ENCODE data around the gene CDKAL1. TPM values are rescaled to one million over a fixed set of nuclear protein-coding genes. Genes with fewer than 3 reads are reported as not detected.
"Not testable (repeated sequence)": the region's sequence is repeated elsewhere in the genome, so short reads cannot be mapped to it uniquely, and the experiment has no call there.

The CDKAL1 gene
- total and polyA plus RNA-seq, 4 donors, result 3.0 to 21.7 (median 9.4) TPM

DNA sequence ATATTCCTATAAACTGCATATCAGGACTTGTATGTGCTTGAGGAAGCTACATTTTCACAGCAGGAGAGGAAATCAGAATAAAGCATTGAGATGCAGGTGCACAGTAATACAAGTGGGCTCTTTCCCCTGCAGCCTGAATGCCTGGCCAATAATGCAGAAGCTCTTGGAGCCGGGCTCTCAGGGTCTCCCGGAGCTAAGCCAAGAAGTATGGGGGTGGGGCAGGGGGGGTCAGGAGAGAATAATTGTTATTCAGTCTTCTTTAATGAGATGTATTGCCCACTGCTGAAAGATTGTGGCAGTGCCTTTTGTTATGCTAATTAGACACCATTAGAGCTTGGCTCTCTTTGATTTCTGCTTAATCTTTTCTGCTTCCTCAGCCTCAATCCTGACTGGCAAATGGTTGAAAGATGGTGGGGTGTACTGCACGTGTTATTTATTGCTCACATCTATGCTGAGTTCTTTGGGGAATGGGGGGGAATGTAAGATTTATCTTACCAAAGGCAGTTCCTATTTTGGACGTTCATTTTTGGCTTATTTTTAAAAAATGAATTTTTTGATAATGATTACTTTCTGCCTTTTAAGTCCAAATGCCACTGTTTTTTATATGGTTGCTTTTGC lies 651.7 kb downstream of the CDKAL1 start:
- no peak for ATAC-seq (ENCODE audit: low FRiP score)
- 45 to 49% methylated on average over 4 of the region's 4 CpGs for WGBS, 2 donors
- no peak for DNase-seq
- H3K4me3 ChIP-seq (ENCODE audit: low read length in 2 of 2), result no peak overlapping the region
- peaks cover 3 to 6% of the 10 kb centered on the region in 2 donors for H3K4me1 ChIP-seq (ENCODE audit: control insufficient read depth in 1 of 2, insufficient read depth in 2 of 2, low read length in 2 of 2)
- peaks cover under 1% of the 10 kb centered on the region for H3K9me3 ChIP-seq (ENCODE audit: control insufficient read depth, low read length)
- no peaks in the 10 kb centered on the region for H3K36me3 ChIP-seq (ENCODE audit: control insufficient read depth in 1 of 2, insufficient read depth in 2 of 2, low read length in 1 of 2)
- no peak overlapping the region for H3K27ac ChIP-seq (ENCODE audit: low read depth in 1 of 2, low read length in 2 of 2)
- H3K27me3 ChIP-seq (ENCODE audit: control insufficient read depth in 1 of 2, insufficient read depth in 2 of 2, low read length in 1 of 2), result no peaks in the 10 kb centered on the region
- intact Hi-C loops (cut with DNase I), result loop anchor here in 1 of 2 donors (5.0 kb wide), 1 partner anchor 774 kb away; no protein-coding TSS in a partner anchor

- no peak for ATAC-seq (ENCODE audit: low FRiP score)
- no peaks in the 10 kb centered on the region for H3K9me3 ChIP-seq (ENCODE audit: control insufficient read depth, low read length)
- intact Hi-C loops (cut with DNase I), result loop anchor here in 1 of 2 donors (5.0 kb wide), 1 partner anchor 774 kb away; no protein-coding TSS in a partner anchor
Measured at GRCh38 chr6:21186479-21187055, 652.3 kb downstream of the CDKAL1 start.

GRCh38 chr6:21187485-21187884 lies 653.2 kb downstream of the CDKAL1 start:
- DNase-seq (no peak), ATAC-seq (ENCODE audit: low FRiP score) (no peak)
- Histone ChIP-seq H3K27me3 (ENCODE audit: control insufficient read depth in 1 of 2, insufficient read depth in 2 of 2, low read length in 1 of 2) (no peaks in the 10 kb centered on the region), H3K4me1 (ENCODE audit: control insufficient read depth in 1 of 2, insufficient read depth in 2 of 2, low read length in 2 of 2) (peaks cover 3 to 6% of the 10 kb centered on the region in 2 donors), H3K9me3 (ENCODE audit: control insufficient read depth, low read length) (no peaks in the 10 kb centered on the region), H3K27ac (ENCODE audit: low read depth in 1 of 2, low read length in 2 of 2) (no peak overlapping the region), H3K36me3 (ENCODE audit: control insufficient read depth in 1 of 2, insufficient read depth in 2 of 2, low read length in 1 of 2) (no peaks in the 10 kb centered on the region), H3K4me3 (ENCODE audit: low read length in 2 of 2) (no peak overlapping the region)
- intact Hi-C loops (cut with DNase I), result loop anchor here in 1 of 2 donors (5.0 kb wide), 1 partner anchor 775 kb away; no protein-coding TSS in a partner anchor
- WGBS, 2 donors, result 40 to 49% methylated on average over 2 of the region's 2 CpGs

More at GRCh38 chr6:21186479-21187055, 652.3 kb downstream of the CDKAL1 start:
- whole genome bisulfite sequencing, 2 donors, result 22 to 27% methylated on average over 2 of the region's 2 CpGs
- Histone ChIP-seq H3K4me3 (ENCODE audit: low read length in 2 of 2) (no peak overlapping the region), H3K4me1 (ENCODE audit: control insufficient read depth in 1 of 2, insufficient read depth in 2 of 2, low read length in 2 of 2) (peaks cover 3 to 6% of the 10 kb centered on the region in 2 donors), H3K36me3 (ENCODE audit: control insufficient read depth in 1 of 2, insufficient read depth in 2 of 2, low read length in 1 of 2) (no peaks in the 10 kb centered on the region), H3K27ac (ENCODE audit: low read depth in 1 of 2, low read length in 2 of 2) (no peak overlapping the region), H3K27me3 (ENCODE audit: control insufficient read depth in 1 of 2, insufficient read depth in 2 of 2, low read length in 1 of 2) (no peaks in the 10 kb centered on the region)
- DNase-seq, result no peak

DNA sequence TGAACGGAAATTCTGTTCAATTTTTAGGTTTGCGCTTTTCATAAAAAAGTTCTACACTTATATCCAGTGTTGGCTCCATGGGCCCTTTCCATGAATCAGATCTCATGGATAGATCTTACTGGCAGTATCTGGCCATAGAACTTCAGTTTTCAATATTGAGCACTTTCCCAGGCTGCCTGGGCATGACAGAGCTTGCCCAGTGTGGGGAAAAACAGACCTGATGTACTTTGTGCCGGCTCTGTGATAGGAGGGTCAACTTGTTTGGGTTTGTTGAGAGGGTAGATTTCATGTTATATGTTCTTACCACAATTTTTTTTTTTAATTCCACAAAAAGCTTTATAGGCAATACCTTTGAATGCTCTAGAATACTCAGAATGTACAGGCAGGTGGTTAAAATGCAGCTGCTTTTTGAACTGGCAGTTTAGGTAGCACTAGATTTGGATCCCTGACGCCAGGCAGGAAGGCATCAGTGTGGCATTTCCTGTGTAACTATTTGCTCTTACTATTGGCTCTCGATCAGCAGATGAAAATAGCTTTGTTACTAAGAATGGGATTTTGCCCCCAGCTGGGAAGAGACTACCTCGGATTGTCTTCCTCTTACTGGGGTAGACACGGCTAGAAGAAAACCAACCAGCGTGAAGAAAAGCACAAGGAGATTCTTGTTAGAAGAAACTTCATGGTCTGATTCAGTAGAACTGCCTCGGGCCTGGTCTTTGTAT lies 654.4 kb downstream of the CDKAL1 start:
- Histone ChIP-seq H3K36me3 (ENCODE audit: control insufficient read depth in 1 of 2, insufficient read depth in 2 of 2, low read length in 1 of 2) (no peaks in the 10 kb centered on the region), H3K27me3 (ENCODE audit: control insufficient read depth in 1 of 2, insufficient read depth in 2 of 2, low read length in 1 of 2) (no peaks in the 10 kb centered on the region), H3K9me3 (ENCODE audit: control insufficient read depth, low read length) (no peaks in the 10 kb centered on the region), H3K27ac (ENCODE audit: low read depth in 1 of 2, low read length in 2 of 2) (peak overlapping the region in 1 of 2 donors; percentile 25), H3K4me1 (ENCODE audit: control insufficient read depth in 1 of 2, insufficient read depth in 2 of 2, low read length in 2 of 2) (peaks cover 3 to 6% of the 10 kb centered on the region in 2 donors), H3K4me3 (ENCODE audit: low read length in 2 of 2) (no peak overlapping the region)
- ATAC-seq (ENCODE audit: low FRiP score) (no peak), DNase-seq (no peak)
- intact Hi-C loops (cut with DNase I), result loop anchor here in 1 of 2 donors (5.0 kb wide), 1 partner anchor 776 kb away; no protein-coding TSS in a partner anchor
- 36 to 38% methylated on average over 9 of the region's 9 CpGs for WGBS, 2 donors

- no peak overlapping the region for H3K27ac ChIP-seq (ENCODE audit: low read depth in 1 of 2, low read length in 2 of 2)
- H3K4me1 ChIP-seq (ENCODE audit: control insufficient read depth in 1 of 2, insufficient read depth in 2 of 2, low read length in 2 of 2), result peaks cover 3 to 6% of the 10 kb centered on the region in 2 donors
- H3K9me3 ChIP-seq (ENCODE audit: control insufficient read depth, low read length), result no peaks in the 10 kb centered on the region
- intact Hi-C loops (cut with DNase I), result loop anchor here in 1 of 2 donors (5.0 kb wide), 1 partner anchor 777 kb away; no protein-coding TSS in a partner anchor
- H3K36me3 ChIP-seq (ENCODE audit: control insufficient read depth in 1 of 2, insufficient read depth in 2 of 2, low read length in 1 of 2), result no peaks in the 10 kb centered on the region
- WGBS, 2 donors, result 75 to 91% methylated on average over 4 of the region's 4 CpGs
- no peaks in the 10 kb centered on the region for H3K27me3 ChIP-seq (ENCODE audit: control insufficient read depth in 1 of 2, insufficient read depth in 2 of 2, low read length in 1 of 2)
- DNase-seq (no peak), ATAC-seq (ENCODE audit: low FRiP score) (no peak)
- no peak overlapping the region for H3K4me3 ChIP-seq (ENCODE audit: low read length in 2 of 2)
Measured at GRCh38 chr6:21189759-21190158, 655.5 kb downstream of the CDKAL1 start.

DNA sequence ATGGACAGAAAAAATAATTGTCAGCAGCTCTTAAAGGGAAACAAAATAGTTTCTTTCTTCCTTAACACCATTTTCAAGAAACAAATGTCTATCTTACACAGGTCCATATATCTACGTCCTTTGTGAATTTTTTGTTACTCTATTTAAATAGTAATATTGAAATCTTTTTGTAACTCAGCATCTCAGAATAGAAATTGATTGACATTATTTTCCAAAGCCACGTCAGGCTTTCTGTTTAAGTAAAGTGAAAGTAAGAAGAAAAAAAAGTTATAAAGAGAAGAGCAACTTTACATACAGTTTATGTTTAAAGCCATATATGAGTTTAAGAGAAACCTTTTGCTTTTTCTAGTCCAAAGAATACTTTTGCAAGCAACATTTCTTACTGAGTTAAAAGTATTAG lies 656.4 kb downstream of the CDKAL1 start:
- DNase-seq, result no peak

DNA sequence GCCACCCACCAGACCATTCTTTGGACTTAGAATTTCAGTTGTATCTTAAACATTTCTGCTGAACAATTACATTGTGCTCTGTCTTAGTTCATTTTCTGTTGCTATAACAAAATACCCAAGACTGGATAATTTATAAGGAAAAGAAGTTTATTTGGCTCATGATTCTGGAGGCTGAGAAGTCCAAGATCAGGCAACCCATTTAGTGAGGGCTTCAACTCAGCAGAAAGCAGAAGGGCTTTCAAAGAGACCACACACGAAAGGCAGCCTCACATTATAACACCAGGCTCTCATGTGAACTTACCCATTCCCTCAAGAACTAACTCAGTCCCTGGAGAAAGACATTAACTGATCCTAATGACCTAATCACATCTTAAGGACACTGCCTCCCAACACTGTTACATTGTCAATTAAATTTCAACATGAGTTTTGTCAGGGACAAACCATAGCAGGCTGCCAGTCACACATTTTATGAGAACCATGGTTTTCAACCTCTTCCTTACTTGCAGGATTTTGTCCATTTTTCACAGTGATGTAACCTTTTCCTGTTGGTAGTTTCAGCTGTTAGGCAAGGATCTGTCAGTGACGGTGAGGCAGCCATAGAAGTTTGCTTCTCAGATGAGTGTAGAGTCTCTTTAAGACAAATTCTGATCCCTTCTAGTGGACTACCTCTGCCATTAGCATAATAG lies 659.7 kb downstream of the CDKAL1 start:
- WGBS, 2 donors, result 95 to 98% methylated on average over 2 of the region's 2 CpGs
- H3K4me1 ChIP-seq (ENCODE audit: control insufficient read depth in 1 of 2, insufficient read depth in 2 of 2, low read length in 2 of 2), result no peaks in the 10 kb centered on the region
- no peak for ATAC-seq (ENCODE audit: low FRiP score)
- DNase-seq, result no peak
- intact Hi-C loops (cut with DNase I), result no loop called here
- H3K4me3 ChIP-seq (ENCODE audit: low read length in 2 of 2), result no peak overlapping the region
- no peaks in the 10 kb centered on the region for H3K36me3 ChIP-seq (ENCODE audit: control insufficient read depth in 1 of 2, insufficient read depth in 2 of 2, low read length in 1 of 2)
- no peaks in the 10 kb centered on the region for H3K27me3 ChIP-seq (ENCODE audit: control insufficient read depth in 1 of 2, insufficient read depth in 2 of 2, low read length in 1 of 2)
- no peaks in the 10 kb centered on the region for H3K9me3 ChIP-seq (ENCODE audit: control insufficient read depth, low read length)
- H3K27ac ChIP-seq (ENCODE audit: low read depth in 1 of 2, low read length in 2 of 2), result no peak overlapping the region

More for the DNA sequence above, 656.4 kb downstream of the CDKAL1 start:
- no peaks in the 10 kb centered on the region for H3K27me3 ChIP-seq (ENCODE audit: control insufficient read depth in 1 of 2, insufficient read depth in 2 of 2, low read length in 1 of 2)
- H3K36me3 ChIP-seq (ENCODE audit: control insufficient read depth in 1 of 2, insufficient read depth in 2 of 2, low read length in 1 of 2), result no peaks in the 10 kb centered on the region
- H3K4me1 ChIP-seq (ENCODE audit: control insufficient read depth in 1 of 2, insufficient read depth in 2 of 2, low read length in 2 of 2), result peaks cover 3 to 6% of the 10 kb centered on the region in 2 donors
- intact Hi-C loops (cut with DNase I), result no loop called here
- H3K9me3 ChIP-seq (ENCODE audit: control insufficient read depth, low read length), result no peaks in the 10 kb centered on the region
- 30 to 34% methylated on average over 2 of the region's 2 CpGs for WGBS, 2 donors
- no peak overlapping the region for H3K27ac ChIP-seq (ENCODE audit: low read depth in 1 of 2, low read length in 2 of 2)
- ATAC-seq (ENCODE audit: low FRiP score), result no peak
- H3K4me3 ChIP-seq (ENCODE audit: low read length in 2 of 2), result peak overlapping the region in 1 of 2 donors; percentile 15

- ATAC-seq (ENCODE audit: low FRiP score); H3K27me3 ChIP-seq (ENCODE audit: control insufficient read depth in 1 of 2, insufficient read depth in 2 of 2, low read length in 1 of 2); DNase-seq; H3K4me1 ChIP-seq (ENCODE audit: control insufficient read depth in 1 of 2, insufficient read depth in 2 of 2, low read length in 2 of 2); H3K36me3 ChIP-seq (ENCODE audit: control insufficient read depth in 1 of 2, insufficient read depth in 2 of 2, low read length in 1 of 2); intact Hi-C loops (cut with DNase I); H3K4me3 ChIP-seq (ENCODE audit: low read length in 2 of 2); H3K9me3 ChIP-seq (ENCODE audit: control insufficient read depth, low read length); H3K27ac ChIP-seq (ENCODE audit: low read depth in 1 of 2, low read length in 2 of 2): not testable (repeated sequence)
- 95 to 97% methylated on average over 7 of the region's 7 CpGs for WGBS, 2 donors
Measured at GRCh38 chr6:21195301-21195700, 661.0 kb downstream of the CDKAL1 start.
